Right renal pelvis (tissue), 4 donors: ENCODE measurements around the gene KLHL26. TPM values are rescaled to one million over a fixed set of nuclear protein-coding genes. Genes with fewer than 3 reads are reported as not detected.

Source experiments
- DNase-seq, 4 donors: peaks; one replicate each; pipeline ENCODE4 v3.0.0-alpha.2; 2013; ENCODE audit warnings: low read depth in 4 of 4, low spot score in 3 of 4, missing footprints in 1 of 4
- polyA plus RNA-seq, 4 donors: library from polyadenylated mRNA; unstranded; fragments of 120-200 nt; gene quantifications; one replicate each; pipeline ENCODE4 v1.2.1, GENCODE V29; 2013; ENCODE audit not compliant: insufficient read length in 4 of 4

Gene KLHL26
- polyA plus RNA-seq, 4 donors = 6.7 to 8.8 (median 7.1) TPM

- DNase-seq = no peak
Measured at GRCh38 chr19:18645035-18645511, 8.2 kb downstream of the KLHL26 start.

GRCh38 chr19:18646535-18647370 is 9.9 kb downstream of the KLHL26 start:
- DNase-seq = no peak

- DNase-seq = no peak
Measured at GRCh38 chr19:18647371-18647767, 10.5 kb downstream of the KLHL26 start.

- no peak for DNase-seq
Measured at GRCh38 chr19:18647807-18648206, 11.0 kb downstream of the KLHL26 start.

- DNase-seq = no peak
Measured at GRCh38 chr19:18648973-18649315, 12.1 kb downstream of the KLHL26 start.

GRCh38 chr19:18649371-18650020 is 12.7 kb downstream of the KLHL26 start:
- DNase-seq = no peak

GRCh38 chr19:18650021-18650390 is 13.2 kb downstream of the KLHL26 start:
- no peak for DNase-seq

GRCh38 chr19:18650468-18651041 is 13.7 kb downstream of the KLHL26 start:
- DNase-seq = no peak

GRCh38 chr19:18651300-18651699 is 14.5 kb downstream of the KLHL26 start:
- DNase-seq = no peak

- DNase-seq = no peak
Measured at GRCh38 chr19:18651733-18652132, 14.9 kb downstream of the KLHL26 start.

GRCh38 chr19:18653853-18654252 is 17.0 kb downstream of the KLHL26 start:
- no peak for DNase-seq

- no peak for DNase-seq
Measured at GRCh38 chr19:18654469-18654868, 17.6 kb downstream of the KLHL26 start.

GRCh38 chr19:18655173-18655844 is 18.5 kb downstream of the KLHL26 start:
- no peak for DNase-seq

- DNase-seq = no peak
Measured at GRCh38 chr19:18656337-18657086, 19.7 kb downstream of the KLHL26 start.

- DNase-seq = no peak
Measured at GRCh38 chr19:18657590-18658365, 20.9 kb downstream of the KLHL26 start.

GRCh38 chr19:18658366-18658855 is 21.6 kb downstream of the KLHL26 start:
- DNase-seq = no peak

GRCh38 chr19:18659281-18660050 is 22.6 kb downstream of the KLHL26 start:
- no peak for DNase-seq

GRCh38 chr19:18660051-18660910 is 23.5 kb downstream of the KLHL26 start:
- DNase-seq = no peak
